EH (cell line): ENCODE measurements around the gene UXT.
"Not testable (repeated sequence)": the region's sequence is repeated elsewhere in the genome, so short reads cannot be mapped to it uniquely, and the experiment has no call there.

Experiments
- DNase-seq: peaks from one replicate; pipeline ENCODE4 v3.0.0-alpha.2; 2015; ENCODE audit warnings: low read depth

The UXT gene

DNA sequence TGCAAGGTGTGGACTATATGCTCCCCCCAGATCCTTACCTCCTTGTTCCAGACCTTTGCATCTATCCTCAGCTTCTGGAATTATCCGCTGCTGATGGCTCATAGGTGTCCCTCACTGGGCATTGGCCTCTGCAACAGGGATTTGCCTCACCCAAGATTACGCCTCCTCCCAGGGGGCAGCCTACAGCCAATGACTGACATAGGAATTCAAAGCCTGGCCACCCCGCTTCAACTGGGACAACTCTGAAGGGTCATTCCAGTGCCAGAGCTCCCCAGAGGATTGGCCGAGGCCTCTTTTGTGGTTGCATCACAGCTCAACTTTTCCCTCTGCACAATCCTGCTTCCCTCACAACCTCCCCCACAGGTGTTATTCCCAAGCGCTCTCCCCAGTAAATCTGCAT is 44.4 kb downstream of the UXT start:
- DNase-seq = no peak

DNA sequence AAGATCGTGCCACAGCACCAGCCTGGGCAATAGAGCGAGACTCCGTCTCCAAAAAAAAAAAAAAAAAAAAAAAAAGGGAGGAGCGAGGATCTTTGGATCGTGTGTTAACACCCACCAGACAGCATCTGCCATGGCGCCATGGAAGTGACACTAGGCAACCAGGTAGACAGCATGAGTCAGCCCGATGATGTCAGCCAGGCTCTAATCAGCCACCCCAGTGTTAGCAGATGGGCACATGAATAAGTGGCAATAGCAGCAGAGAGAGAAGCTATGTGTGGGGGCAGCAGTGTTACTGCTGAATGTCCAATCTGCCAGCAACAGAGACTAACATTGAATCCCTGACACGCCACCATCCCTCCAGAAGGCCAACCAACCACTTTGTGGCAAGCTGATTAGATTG is 45.9 kb downstream of the UXT start:
- DNase-seq = no peak

DNA sequence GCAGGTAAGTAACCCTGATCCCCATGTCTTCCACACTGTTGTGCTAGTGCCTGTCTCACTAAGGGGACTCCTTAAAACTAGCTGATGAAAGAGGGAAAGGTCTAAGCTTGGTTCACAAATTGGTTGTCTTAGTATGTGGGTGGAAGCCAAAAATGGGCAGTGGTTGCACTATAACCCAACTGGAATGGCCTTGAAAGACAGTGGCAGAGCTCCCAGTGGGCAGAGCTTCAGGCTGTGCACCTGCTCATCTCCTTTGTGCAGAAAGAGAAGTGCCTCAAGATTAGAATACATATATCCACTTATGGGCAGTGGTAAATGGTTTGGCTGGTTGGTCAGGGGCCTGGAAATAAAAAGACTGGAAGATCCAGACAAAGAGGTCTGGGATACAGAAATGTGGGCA is 46.6 kb downstream of the UXT start:
- DNase-seq = no peak

DNA sequence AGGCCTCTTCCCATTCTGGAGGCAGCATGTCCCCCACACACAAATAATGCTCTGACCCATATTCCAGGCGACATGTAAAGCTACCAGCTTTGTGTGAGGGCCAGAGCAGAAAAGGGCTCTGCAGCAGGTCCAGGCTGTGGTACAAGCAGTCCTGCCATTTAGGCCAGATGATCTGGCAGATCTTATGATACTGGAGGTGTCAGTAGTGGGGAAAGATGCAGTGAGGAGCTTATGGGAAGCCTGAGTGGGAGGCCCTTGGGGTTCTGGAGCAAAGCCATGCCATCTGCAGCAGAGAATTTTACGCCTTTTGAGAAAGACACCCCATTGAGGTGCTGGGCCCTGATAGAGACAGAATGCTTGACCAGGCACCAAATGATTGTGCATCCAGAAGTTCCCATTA is 47.1 kb downstream of the UXT start:
- DNase-seq = no peak

DNA sequence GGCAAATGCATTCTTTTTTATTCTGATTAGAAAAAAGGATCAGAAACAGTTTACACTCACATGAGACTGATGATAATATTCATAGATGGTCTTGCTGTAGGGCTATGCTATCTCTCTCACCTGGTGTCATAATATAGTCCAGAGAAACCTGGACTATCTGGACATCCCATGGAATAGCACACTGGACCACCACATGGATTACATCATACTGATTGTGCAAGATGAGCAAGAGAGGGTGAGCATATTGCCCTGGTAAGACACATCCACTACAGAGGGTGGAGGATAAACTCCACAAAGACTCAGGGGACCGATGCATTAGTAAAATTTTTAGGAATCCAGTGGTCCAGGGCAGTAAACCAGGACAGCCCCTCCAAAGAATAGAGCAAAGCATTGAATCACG is 47.5 kb downstream of the UXT start:
- no peak for DNase-seq

DNA sequence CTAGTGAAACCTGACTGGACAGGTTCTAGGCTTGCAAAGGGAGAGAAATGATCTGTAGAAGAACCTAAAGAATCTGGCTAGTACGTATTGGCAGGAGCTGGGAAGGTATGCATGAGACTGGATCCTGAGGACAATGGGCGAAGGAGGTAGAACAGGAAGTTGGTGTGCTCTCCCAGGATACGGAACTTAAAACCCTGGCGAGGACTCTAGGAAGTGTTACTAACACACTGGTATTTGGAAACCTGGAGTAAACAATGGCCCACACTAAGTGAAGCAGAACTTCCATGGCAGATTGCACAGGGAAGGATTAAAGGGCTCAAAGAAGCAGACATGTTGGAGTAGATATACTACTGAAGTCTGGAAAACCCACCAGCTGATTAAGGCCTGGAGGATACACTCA is 48.5 kb downstream of the UXT start:
- DNase-seq = no peak

DNA sequence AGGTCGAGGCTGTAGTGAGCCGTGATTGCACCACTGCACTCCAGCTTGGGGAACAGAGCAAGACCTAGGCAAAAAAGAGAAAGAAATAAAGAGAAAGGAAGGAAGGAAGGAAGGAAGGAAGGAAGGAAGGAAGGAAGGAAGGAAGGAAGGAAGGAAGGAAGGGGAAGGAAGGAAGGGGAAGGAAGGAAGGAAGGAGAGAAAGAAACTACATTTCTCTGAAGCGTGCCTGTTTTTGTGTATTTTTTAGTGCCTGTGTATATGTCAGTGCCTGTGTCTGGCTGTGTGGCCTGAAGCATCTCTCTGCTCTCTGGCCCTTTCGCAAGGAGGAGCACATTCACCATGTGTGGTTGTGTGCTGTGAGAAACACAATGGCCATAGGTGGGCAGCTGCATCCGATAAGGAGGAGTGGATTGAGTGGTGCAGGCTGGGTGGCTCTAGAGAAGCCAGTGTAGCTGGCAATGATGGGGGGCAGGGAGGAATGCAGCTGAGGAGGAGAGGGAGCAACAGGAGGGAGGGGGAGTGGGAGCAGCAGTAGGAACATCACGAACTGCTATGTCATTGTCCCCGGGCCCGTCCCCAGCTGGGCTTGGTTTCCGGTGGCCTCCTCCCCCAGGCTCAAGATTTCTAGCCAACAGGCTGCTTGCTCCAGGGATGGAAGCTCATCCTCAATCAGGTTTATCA is 50.7 kb downstream of the UXT start:
- DNase-seq = no peak

DNA sequence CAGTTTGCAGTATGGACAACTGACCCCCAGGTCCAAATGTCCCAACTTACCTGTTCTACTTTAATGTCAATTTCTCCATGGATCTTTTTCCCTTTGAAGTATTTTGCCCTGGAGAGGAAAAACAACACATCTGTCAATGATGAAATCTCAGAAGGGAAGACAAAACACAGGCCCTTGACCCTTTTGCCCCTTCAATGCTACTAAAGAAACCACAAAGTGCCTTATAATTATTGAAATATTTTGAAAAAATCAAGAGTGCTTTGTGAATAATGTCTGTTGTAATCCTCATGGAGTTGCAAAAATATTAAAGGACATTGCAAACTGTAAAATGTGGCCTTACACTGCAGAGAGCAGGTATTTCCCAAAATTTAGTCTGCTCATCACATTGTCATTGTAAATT is 51.9 kb downstream of the UXT start:
- DNase-seq = peak; percentile 9

DNA sequence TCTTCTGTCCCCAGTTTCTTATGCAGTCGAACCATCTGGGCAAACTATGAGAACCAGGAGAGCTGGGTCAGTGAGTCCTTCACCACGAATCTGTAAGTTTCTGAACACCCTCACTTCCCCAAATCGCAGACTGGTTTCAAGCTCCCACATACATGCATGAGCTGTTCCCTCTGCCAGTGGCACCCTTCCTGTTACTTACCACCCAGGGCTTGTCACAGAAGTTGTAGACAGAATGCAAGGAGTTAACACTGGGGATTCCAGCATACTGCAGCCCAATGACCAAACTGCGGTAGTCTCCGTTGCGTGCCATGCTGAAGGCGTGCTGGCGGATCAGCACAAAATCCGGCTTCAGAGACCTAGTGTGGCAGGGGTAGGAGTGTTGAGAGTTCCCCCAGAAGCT is 54.0 kb downstream of the UXT start:
- no peak for DNase-seq

DNA sequence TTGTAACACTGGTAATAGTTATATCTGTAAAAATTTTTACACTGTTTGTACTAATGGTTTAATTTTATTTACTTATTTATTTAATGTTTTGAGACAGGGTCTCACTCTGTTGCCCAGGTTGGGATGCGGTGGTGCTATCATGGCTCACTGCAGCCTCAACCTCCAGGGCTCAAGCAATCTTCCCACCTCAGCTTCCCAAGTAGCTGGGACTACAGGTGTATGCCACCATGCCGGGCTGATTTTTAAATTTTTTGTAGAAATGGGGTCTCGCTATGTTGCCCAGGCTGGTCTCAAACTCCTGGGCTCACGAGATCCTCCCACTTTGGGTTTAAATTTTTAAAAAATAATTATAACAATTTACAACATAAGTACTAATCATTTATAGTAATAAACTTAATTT is 55.9 kb downstream of the UXT start:
- not testable (repeated sequence) for DNase-seq
